ENCODE data around the gene TOMM7.

DNA sequence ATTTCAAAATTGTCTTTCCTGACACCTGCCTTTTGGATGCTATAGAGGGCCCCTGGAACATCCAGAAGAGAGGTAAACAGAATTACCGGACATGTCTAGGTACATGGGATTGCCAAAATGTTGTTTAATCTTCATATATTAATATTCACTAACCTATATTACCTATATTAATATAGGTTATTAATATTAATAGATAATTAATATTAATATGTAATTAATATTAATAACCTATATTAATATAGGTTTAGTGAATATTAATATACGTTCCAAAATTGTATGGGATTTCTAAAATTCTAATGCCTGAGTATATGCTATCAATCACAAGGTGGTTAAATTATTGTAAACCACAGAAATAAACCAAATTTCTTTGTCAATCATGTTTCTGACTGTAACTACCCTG is 17.4 kb downstream of the TOMM7 start:
- TF ChIP-seq GATA2 (IDR thresholded peaks at IDR 0.05; ENCODE audit: low read depth, low read length): no peak
- TF ChIP-seq GATA3 (IDR thresholded peaks at IDR 0.05; ENCODE audit: low read depth, low read length): no peak

Data from SH-SY5Y (cell line).